Measurements from ENCODE around the gene AGAP1. TPM values are rescaled to one million over a fixed set of nuclear protein-coding genes. Genes with fewer than 3 reads are reported as not detected.
A peak's percentile ranks its signal among the peaks of the same experiment; 100 is the strongest.

AGAP1 gene
- total RNA-seq, 6 experiments from 2014 or later = 14.1 to 16.0 (median 15.1) TPM

DNA sequence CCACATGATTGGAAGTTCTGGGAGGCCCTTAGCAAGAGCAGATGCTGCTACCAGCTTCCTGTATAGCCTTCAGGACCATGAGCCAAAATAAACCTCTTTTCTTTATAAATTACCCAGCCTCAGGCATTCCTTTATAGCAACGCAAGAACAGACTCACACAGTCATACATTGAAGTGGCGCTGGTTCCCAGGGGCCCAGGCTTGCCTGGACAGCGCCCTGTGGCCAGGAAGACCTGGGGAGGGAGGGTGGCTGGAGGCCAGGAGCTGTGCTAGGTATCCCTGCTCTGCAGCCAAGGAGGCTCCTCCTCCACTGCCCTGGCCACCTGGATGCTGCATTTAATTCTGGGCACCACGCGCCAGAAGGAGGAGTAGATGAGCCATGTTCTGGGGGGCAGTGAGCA is 98.1 kb downstream of the AGAP1 start:
- Mint-ChIP-seq H3K4me1 (ENCODE audit: low read depth) (no peaks in the 10 kb centered on the region; the same call in 1 of the 2 replicates), H3K27ac (no peak overlapping the region), H3K9me3 (no peaks in the 10 kb centered on the region), H3K36me3 (ENCODE audit: low read depth) (no peaks in the 10 kb centered on the region), H3K27me3 (ENCODE audit: insufficient read depth) (peaks cover 2% of the 10 kb centered on the region; the same call in 1 of the 2 replicates), H3K4me3 (no peak overlapping the region)
- no peak for DNase-seq
- TF ChIP-seq, protein P1, sequence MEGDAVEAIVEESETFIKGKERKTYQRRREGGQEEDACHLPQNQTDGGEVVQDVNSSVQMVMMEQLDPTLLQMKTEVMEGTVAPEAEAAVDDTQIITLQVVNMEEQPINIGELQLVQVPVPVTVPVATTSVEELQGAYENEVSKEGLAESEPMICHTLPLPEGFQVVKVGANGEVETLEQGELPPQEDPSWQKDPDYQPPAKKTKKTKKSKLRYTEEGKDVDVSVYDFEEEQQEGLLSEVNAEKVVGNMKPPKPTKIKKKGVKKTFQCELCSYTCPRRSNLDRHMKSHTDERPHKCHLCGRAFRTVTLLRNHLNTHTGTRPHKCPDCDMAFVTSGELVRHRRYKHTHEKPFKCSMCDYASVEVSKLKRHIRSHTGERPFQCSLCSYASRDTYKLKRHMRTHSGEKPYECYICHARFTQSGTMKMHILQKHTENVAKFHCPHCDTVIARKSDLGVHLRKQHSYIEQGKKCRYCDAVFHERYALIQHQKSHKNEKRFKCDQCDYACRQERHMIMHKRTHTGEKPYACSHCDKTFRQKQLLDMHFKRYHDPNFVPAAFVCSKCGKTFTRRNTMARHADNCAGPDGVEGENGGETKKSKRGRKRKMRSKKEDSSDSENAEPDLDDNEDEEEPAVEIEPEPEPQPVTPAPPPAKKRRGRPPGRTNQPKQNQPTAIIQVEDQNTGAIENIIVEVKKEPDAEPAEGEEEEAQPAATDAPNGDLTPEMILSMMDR (IDR thresholded peaks at IDR 0.05) = no peak

- peaks cover 2% of the 10 kb centered on the region; the same call in 1 of the 2 replicates for H3K27me3 Mint-ChIP-seq (ENCODE audit: insufficient read depth)
- TF ChIP-seq, protein P1 (IDR thresholded peaks at IDR 0.05) = no peak
- H3K9me3 Mint-ChIP-seq = no peaks in the 10 kb centered on the region
- DNase-seq = no peak
- H3K4me3 Mint-ChIP-seq = no peak overlapping the region
- H3K27ac Mint-ChIP-seq = no peak overlapping the region
- H3K36me3 Mint-ChIP-seq (ENCODE audit: low read depth) = no peaks in the 10 kb centered on the region
- H3K4me1 Mint-ChIP-seq (ENCODE audit: low read depth) = no peaks in the 10 kb centered on the region
Observed at GRCh38 chr2:235592430-235592829, 98.6 kb downstream of the AGAP1 start.

- no peaks in the 10 kb centered on the region for H3K4me1 Mint-ChIP-seq (ENCODE audit: low read depth)
- H3K4me3 Mint-ChIP-seq = no peak overlapping the region
Observed at GRCh38 chr2:235592836-235593235, 99.0 kb downstream of the AGAP1 start.

DNA sequence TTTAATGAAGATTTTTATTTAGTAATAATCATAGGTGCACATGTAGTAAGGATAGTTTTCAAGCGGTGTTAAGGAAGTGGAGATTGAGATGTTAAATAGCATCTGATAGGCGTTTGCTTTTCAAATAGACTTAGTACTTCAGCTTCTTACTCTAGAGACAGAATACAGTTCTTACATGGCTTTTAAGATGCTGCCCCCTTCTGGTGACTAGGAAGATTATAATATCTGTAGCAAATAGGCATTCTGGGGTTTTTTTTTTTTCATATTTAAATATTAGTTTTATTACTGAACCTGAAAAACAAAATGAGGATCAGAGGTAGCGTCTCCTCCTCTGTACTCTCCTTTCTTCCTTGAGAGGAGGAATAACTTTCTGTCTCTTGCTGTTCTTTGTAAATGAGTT is 100.2 kb downstream of the AGAP1 start:
- Mint-ChIP-seq H3K4me1 (ENCODE audit: low read depth) (no peaks in the 10 kb centered on the region), H3K27ac (no peak overlapping the region), H3K36me3 (ENCODE audit: low read depth) (no peaks in the 10 kb centered on the region), H3K4me3 (no peak overlapping the region), H3K9me3 (no peaks in the 10 kb centered on the region), H3K27me3 (ENCODE audit: insufficient read depth) (no peaks in the 10 kb centered on the region)
- TF ChIP-seq, protein P1 (IDR thresholded peaks at IDR 0.05) = peak; percentile 94
- peak; percentile 75 for DNase-seq

More at GRCh38 chr2:235592836-235593235, 99.0 kb downstream of the AGAP1 start:
- TF ChIP-seq, protein P1 (IDR thresholded peaks at IDR 0.05) = no peak
- H3K27me3 Mint-ChIP-seq (ENCODE audit: insufficient read depth) = peaks cover 2% of the 10 kb centered on the region; the same call in 1 of the 2 replicates
- H3K27ac Mint-ChIP-seq = no peak overlapping the region
- DNase-seq = no peak
- no peaks in the 10 kb centered on the region for H3K36me3 Mint-ChIP-seq (ENCODE audit: low read depth)
- no peaks in the 10 kb centered on the region for H3K9me3 Mint-ChIP-seq

DNA sequence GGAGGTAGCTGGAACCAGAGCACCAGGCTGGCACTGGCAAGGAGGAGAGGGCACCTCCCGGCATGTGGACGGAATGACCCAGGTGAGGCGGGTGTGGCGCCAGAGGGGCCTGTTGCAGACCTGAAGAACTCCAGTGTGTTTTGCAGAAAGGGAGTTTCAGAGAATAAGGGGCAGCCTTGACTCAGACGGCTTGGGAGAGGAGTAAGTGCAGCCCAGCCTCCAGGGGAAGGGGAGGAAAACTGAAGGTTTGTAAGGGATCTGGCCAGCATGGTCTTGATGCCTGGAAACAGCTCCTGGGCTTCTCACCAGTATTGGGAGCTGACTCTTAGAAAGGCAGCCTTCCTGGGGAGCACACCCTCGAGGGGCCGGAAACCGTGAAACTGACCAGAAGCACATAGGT is 101.1 kb downstream of the AGAP1 start:
- Mint-ChIP-seq H3K4me3 (no peak overlapping the region), H3K4me1 (ENCODE audit: low read depth) (no peaks in the 10 kb centered on the region)

More for the DNA sequence above, 101.1 kb downstream of the AGAP1 start:
- DNase-seq = no peak
- TF ChIP-seq, protein P1 (IDR thresholded peaks at IDR 0.05) = no peak
- H3K27me3 Mint-ChIP-seq (ENCODE audit: insufficient read depth) = no peaks in the 10 kb centered on the region
- no peaks in the 10 kb centered on the region for H3K36me3 Mint-ChIP-seq (ENCODE audit: low read depth)
- H3K9me3 Mint-ChIP-seq = no peaks in the 10 kb centered on the region
- H3K27ac Mint-ChIP-seq = no peak overlapping the region

All from HFFc6 (cell line).